HG03571 (cell line): ENCODE results near the gene COPE.
"Not testable (repeated sequence)": the region's sequence is repeated elsewhere in the genome, so short reads cannot be mapped to it uniquely, and the experiment has no call there.

Source experiments
- ATAC-seq: cut with Tn5 transposase; IDR thresholded peaks from one replicate; pipeline ENCODE4 v1.9.1; 2021; ENCODE audit not compliant: unreplicated experiment

The COPE gene

GRCh38 chr19:18940769-18941627, 21.8 kb upstream of the COPE start, which contains the start of gene HOMER3:
TSS of gene HOMER3 (minus strand) at chr19:18941217. CDS start at chr19:18938982, 2,235 bp downstream.
- no peak for ATAC-seq

- no peak for ATAC-seq
Observed at GRCh38 chr19:18939922-18940768, 21.0 kb upstream of the COPE start.

GRCh38 chr19:18939163-18939562, 20.0 kb upstream of the COPE start:
- ATAC-seq = no peak

- ATAC-seq = no peak
Observed at GRCh38 chr19:18933297-18933696, 14.1 kb upstream of the COPE start.

- ATAC-seq = no peak
Observed at GRCh38 chr19:18932216-18932841, 13.1 kb upstream of the COPE start.

- ATAC-seq = no peak
Observed at GRCh38 chr19:18931316-18932162, 12.4 kb upstream of the COPE start.

- no peak for ATAC-seq
Observed at GRCh38 chr19:18929311-18929710, 10.1 kb upstream of the COPE start.

GRCh38 chr19:18928018-18928805, 9.0 kb upstream of the COPE start:
- ATAC-seq = no peak

GRCh38 chr19:18924684-18925213, 5.6 kb upstream of the COPE start:
- no peak for ATAC-seq

GRCh38 chr19:18922228-18922985, 3.2 kb upstream of the COPE start:
- no peak for ATAC-seq

- ATAC-seq = no peak
Observed at GRCh38 chr19:18921593-18921992, 2.4 kb upstream of the COPE start.

GRCh38 chr19:18920400-18920799, 1.2 kb upstream of the COPE start:
- ATAC-seq = no peak

GRCh38 chr19:18919900-18920214, 670 bp upstream of the COPE start:
- ATAC-seq = no peak

- ATAC-seq = not testable (repeated sequence)
Observed at GRCh38 chr19:18917593-18917992, 1.6 kb downstream of the COPE start.

GRCh38 chr19:18915639-18916038, 3.5 kb downstream of the COPE start:
- ATAC-seq = no peak

GRCh38 chr19:18913466-18913865, 5.7 kb downstream of the COPE start:
- no peak for ATAC-seq

- ATAC-seq = no peak
Observed at GRCh38 chr19:18912933-18913332, 6.3 kb downstream of the COPE start.

GRCh38 chr19:18910801-18911436, 8.3 kb downstream of the COPE start:
- ATAC-seq = no peak
